CD14-positive monocyte (primary cell): Measurements from ENCODE around the gene ZCCHC10. TPM values are rescaled to one million over a fixed set of nuclear protein-coding genes. Genes with fewer than 3 reads are reported as not detected.

ENCODE experiments used
- DNase-seq, 3 donors: peaks; one replicate each; pipeline ENCODE4 v3.0.0-alpha.2; 2011 to 2022
- H2AFZ ChIP-seq: 2 replicates; pipeline ENCODE4 v1.6.0; 2012; ENCODE audit warnings: mild to moderate bottlenecking, low read depth, low read length, inconsistent platforms; ENCODE audit not compliant: insufficient read depth, poor library complexity, severe bottlenecking
- H3K27ac ChIP-seq, 2 donors: 1 replicate in 1 of 2; 2 replicates in 1 of 2; pipeline ENCODE4 v1.5.1; 2012 to 2013; ENCODE audit warnings: low read length in 2 of 2, control low read depth in 1 of 2, inconsistent platforms in 1 of 2, low read depth in 1 of 2, mild to moderate bottlenecking in 1 of 2
- H3K27me3 ChIP-seq, 2 donors: one replicate each; pipeline versions ENCODE4 v1.6.0 to v1.6.1; 2011 to 2013; ENCODE audit warnings: low read length in 2 of 2; ENCODE audit not compliant: control insufficient read depth in 2 of 2, insufficient read depth in 2 of 2
- H3K36me3 ChIP-seq, 2 donors: replicated peaks in 1 of 2; 1 replicate in 1 of 2; 2 replicates in 1 of 2; pipeline versions ENCODE4 v1.5.1 to v1.6.1; 2012 to 2013; ENCODE audit warnings: low read length in 2 of 2, control low read depth in 1 of 2, inconsistent platforms in 1 of 2, mild to moderate bottlenecking in 1 of 2; ENCODE audit not compliant: insufficient read depth in 2 of 2, control insufficient read depth in 1 of 2
- H3K4me1 ChIP-seq, 2 donors: 1 replicate in 1 of 2; 2 replicates in 1 of 2; pipeline versions ENCODE4 v1.5.1 to v1.6.1; 2012 to 2013; ENCODE audit warnings: low read length in 2 of 2, control low read depth in 1 of 2, inconsistent platforms in 1 of 2, mild to moderate bottlenecking in 1 of 2, moderate library complexity in 1 of 2; ENCODE audit not compliant: insufficient read depth in 2 of 2, control insufficient read depth in 1 of 2
- H3K4me2 ChIP-seq: replicated peaks from 2 replicates; pipeline ENCODE3; 2012; ENCODE audit warnings: low read length, moderate library complexity, mild to moderate bottlenecking; ENCODE audit not compliant: poor library complexity, severe bottlenecking; ENCODE audit errors: extremely low read depth
- H3K4me3 ChIP-seq, 3 experiments: fragments of 200-600 bp in 1 of 3; sonication (generic) in 1 of 3; replicated peaks in 1 of 3; 1 replicate in 2 of 3; 2 replicates in 1 of 3; pipeline ENCODE4 v1.5.1; 2011 to 2013; ENCODE audit warnings: low read length in 3 of 3, mild to moderate bottlenecking in 3 of 3, control low read depth in 2 of 3, low read depth in 2 of 3, inconsistent platforms in 1 of 3, moderate library complexity in 1 of 3
- H3K79me2 ChIP-seq: 2 replicates; pipeline ENCODE4 v1.6.0; 2012; ENCODE audit warnings: mild to moderate bottlenecking, control low read depth, inconsistent platforms, low read length, moderate library complexity; ENCODE audit not compliant: insufficient read depth
- H3K9ac ChIP-seq: 2 replicates; pipeline ENCODE4 v1.6.0; 2017; ENCODE audit warnings: low read length, mild to moderate bottlenecking; ENCODE audit not compliant: insufficient read depth, poor library complexity, severe bottlenecking
- H3K9me3 ChIP-seq, 2 donors: replicated peaks in 1 of 2; 1 replicate in 1 of 2; 2 replicates in 1 of 2; pipeline versions ENCODE4 v1.5.1 to v1.6.1; 2012 to 2013; ENCODE audit warnings: low read length in 2 of 2, control low read depth in 1 of 2; ENCODE audit not compliant: control insufficient read depth in 1 of 2, insufficient read depth in 1 of 2
- H4K20me1 ChIP-seq: 2 replicates; pipeline ENCODE4 v1.6.0; 2012; ENCODE audit warnings: mild to moderate bottlenecking, low read length, control low read depth, moderate library complexity; ENCODE audit not compliant: insufficient read depth
- H3K27ac Mint-ChIP-seq, 7 donors: one replicate each; pipeline ENCODE4 v1.8.0; 2020; ENCODE audit warnings: mild to moderate bottlenecking in 7 of 7, mixed read lengths in 7 of 7, moderate library complexity in 6 of 7, inconsistent platforms in 2 of 7
- H3K27me3 Mint-ChIP-seq, 3 donors: one replicate each; pipeline ENCODE4 v1.8.0; 2021 to 2022; ENCODE audit warnings: low read depth in 3 of 3, mild to moderate bottlenecking in 3 of 3, mixed read lengths in 3 of 3, moderate library complexity in 3 of 3, inconsistent platforms in 1 of 3
- H3K36me3 Mint-ChIP-seq, 2 donors: one replicate each; pipeline ENCODE4 v1.8.0; 2020; ENCODE audit warnings: mixed read lengths in 2 of 2, inconsistent platforms in 1 of 2, mild to moderate bottlenecking in 1 of 2
- H3K4me1 Mint-ChIP-seq: one replicate; pipeline ENCODE4 v1.8.0; 2020; ENCODE audit warnings: mild to moderate bottlenecking, mixed read lengths
- H3K4me3 Mint-ChIP-seq, 2 donors: one replicate each; pipeline ENCODE4 v1.8.0; 2020; ENCODE audit warnings: mild to moderate bottlenecking in 2 of 2, mixed read lengths in 2 of 2, moderate library complexity in 1 of 2
- H3K9me3 Mint-ChIP-seq, 7 donors: one replicate each; pipeline ENCODE4 v1.8.0; 2020 to 2022; ENCODE audit warnings: mixed read lengths in 7 of 7, mild to moderate bottlenecking in 6 of 7, moderate library complexity in 6 of 7, inconsistent platforms in 2 of 7
- WGBS: methylation state at CpG from one replicate; pipeline ENCODE4 v1.1.5; 2013; ENCODE audit warnings: missing lambda C conversion rate; ENCODE audit not compliant: insufficient coverage; 5-methylcytosine and 5-hydroxymethylcytosine counted together
- intact Hi-C, 2 donors: fragments of 100-400 bp; cut with micrococcal nuclease; formaldehyde crosslinking; loops; one replicate each; pipeline versions ENCODE4 v1.15.0 to v1.15.1; 2023
- polyA plus RNA-seq, 3 donors: library from polyadenylated mRNA; depleted of rRNA in 1 of 3; unstranded in 2 of 3; stranded (reverse) in 1 of 3; fragments of 300-500 nt in 2 of 3; fragments of >200 nt in 1 of 3; fragmentation: Illumina TruSeq in 2 of 3; gene quantifications; 1 replicate in 2 of 3; 2 replicates in 1 of 3; pipeline ENCODE4 v1.2.3, GENCODE V29; 2012 to 2021
- TF ChIP-seq, protein P1 (sequence below): fragments of 200-600 bp; IDR thresholded peaks from one replicate; pipeline ENCODE4 v1.8.0; 2022; ENCODE audit warnings: antibody characterized with exemption, mild to moderate bottlenecking

Gene ZCCHC10
- polyA plus RNA-seq, 3 donors, result 10.7 to 52.7 (median 45.3) TPM

DNA sequence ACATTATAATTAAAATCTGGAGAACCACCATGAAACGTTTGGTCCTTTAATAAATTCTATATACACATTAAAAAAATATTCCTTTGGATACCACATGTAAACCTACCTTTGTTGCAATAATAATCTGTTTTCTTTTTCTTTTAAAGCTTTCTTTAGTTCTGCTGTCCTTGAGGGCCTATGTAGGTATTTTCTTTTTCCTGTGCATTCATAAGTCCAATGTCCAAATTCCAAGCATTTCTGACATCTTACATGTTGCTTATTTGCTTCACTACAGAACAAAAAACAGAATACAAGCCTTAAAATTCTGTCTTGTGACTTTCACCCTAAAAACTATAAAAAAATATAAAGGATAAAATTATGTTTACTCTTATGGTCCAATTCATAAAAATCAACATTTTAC lies 19.7 kb downstream of the ZCCHC10 start:
- Histone ChIP-seq H3K4me1 (no peaks in the 10 kb centered on the region), H3K9me3 (no peaks in the 10 kb centered on the region), H3K36me3 (peaks cover 22 to 54% of the 10 kb centered on the region in 2 donors), H3K4me3 (no peak overlapping the region), H3K27ac (no peak overlapping the region), H4K20me1 (no peaks in the 10 kb centered on the region), H3K9ac (no peak overlapping the region), H3K27me3 (no peaks in the 10 kb centered on the region), H2AFZ (no peak overlapping the region), H3K79me2 (peaks cover 1% of the 10 kb centered on the region), H3K4me2 (no peak overlapping the region)
- Mint-ChIP-seq H3K4me1 (no peaks in the 10 kb centered on the region), H3K4me3 (no peak overlapping the region), H3K27ac (no peak overlapping the region), H3K27me3 (no peaks in the 10 kb centered on the region), H3K36me3 (peaks cover 29 to 60% of the 10 kb centered on the region in 2 donors), H3K9me3 (peaks cover 0 to 5% (median 0%) of the 10 kb centered on the region in 7 donors)
- DNase-seq, result no peak
- TF ChIP-seq, protein P1, sequence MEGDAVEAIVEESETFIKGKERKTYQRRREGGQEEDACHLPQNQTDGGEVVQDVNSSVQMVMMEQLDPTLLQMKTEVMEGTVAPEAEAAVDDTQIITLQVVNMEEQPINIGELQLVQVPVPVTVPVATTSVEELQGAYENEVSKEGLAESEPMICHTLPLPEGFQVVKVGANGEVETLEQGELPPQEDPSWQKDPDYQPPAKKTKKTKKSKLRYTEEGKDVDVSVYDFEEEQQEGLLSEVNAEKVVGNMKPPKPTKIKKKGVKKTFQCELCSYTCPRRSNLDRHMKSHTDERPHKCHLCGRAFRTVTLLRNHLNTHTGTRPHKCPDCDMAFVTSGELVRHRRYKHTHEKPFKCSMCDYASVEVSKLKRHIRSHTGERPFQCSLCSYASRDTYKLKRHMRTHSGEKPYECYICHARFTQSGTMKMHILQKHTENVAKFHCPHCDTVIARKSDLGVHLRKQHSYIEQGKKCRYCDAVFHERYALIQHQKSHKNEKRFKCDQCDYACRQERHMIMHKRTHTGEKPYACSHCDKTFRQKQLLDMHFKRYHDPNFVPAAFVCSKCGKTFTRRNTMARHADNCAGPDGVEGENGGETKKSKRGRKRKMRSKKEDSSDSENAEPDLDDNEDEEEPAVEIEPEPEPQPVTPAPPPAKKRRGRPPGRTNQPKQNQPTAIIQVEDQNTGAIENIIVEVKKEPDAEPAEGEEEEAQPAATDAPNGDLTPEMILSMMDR, result no peak
- intact Hi-C loops, result no loop called here
- no CpG with 5 or more reads among the region's 1 CpG for WGBS

DNA sequence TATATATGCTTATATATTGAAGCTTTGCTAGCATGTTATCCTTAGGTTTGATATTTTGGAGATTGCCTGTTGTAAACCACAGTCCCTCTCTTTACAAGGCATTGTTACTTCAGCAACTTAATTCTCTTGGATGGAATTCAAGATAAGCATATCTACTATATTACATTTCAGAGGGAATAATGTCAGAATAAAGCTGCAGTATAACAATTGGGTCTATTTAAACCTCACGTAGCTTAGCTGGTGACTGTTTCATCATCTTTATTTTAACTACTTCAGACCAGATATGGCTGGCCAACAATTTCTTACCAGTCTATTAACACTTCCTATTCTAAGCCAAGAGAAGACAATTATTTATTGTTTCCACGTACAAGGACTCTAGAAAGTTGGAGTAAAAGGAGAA lies 27.1 kb downstream of the ZCCHC10 start:
- Histone ChIP-seq H2AFZ (no peak overlapping the region), H3K4me2 (no peak overlapping the region), H3K27ac (no peak overlapping the region), H3K9ac (no peak overlapping the region), H3K4me3 (no peak overlapping the region), H3K79me2 (no peaks in the 10 kb centered on the region), H3K4me1 (no peaks in the 10 kb centered on the region), H4K20me1 (no peaks in the 10 kb centered on the region), H3K36me3 (peaks cover 19 to 53% of the 10 kb centered on the region in 2 donors), H3K27me3 (no peaks in the 10 kb centered on the region), H3K9me3 (no peaks in the 10 kb centered on the region)
- intact Hi-C loops, result no loop called here
- Mint-ChIP-seq H3K4me3 (no peak overlapping the region), H3K4me1 (peaks cover 8% of the 10 kb centered on the region), H3K36me3 (peaks cover 33 to 53% of the 10 kb centered on the region in 2 donors), H3K27ac (peak overlapping the region in 4 of 7 donors; percentile 28 to 74 (median 43)), H3K27me3 (peaks cover 0 to 1% (median 0%) of the 10 kb centered on the region in 3 donors), H3K9me3 (no peaks in the 10 kb centered on the region)
- DNase-seq, result no peak
- TF ChIP-seq, protein P1, result no peak
- WGBS, result no CpG with 5 or more reads among the region's 2 CpGs
